GM18517 (cell line): ENCODE results near the gene PRSS38.

Experiments
- ATAC-seq: cut with Tn5 transposase; IDR thresholded peaks from one replicate; pipeline ENCODE4 v1.9.1; 2021; ENCODE audit warnings: mild to moderate bottlenecking, moderate library complexity; ENCODE audit not compliant: unreplicated experiment

The PRSS38 gene

GRCh38 chr1:227884370-227885134 lies 69.1 kb downstream of the PRSS38 start:
- no peak for ATAC-seq

- no peak for ATAC-seq
These were observed 69.7 kb downstream of the PRSS38 start for GRCh38 chr1:227885135-227885647.

- ATAC-seq = no peak
These were observed 70.4 kb downstream of the PRSS38 start for GRCh38 chr1:227885648-227886502.

GRCh38 chr1:227886503-227886961 lies 71.1 kb downstream of the PRSS38 start:
- ATAC-seq = no peak

- no peak for ATAC-seq
These were observed 71.7 kb downstream of the PRSS38 start for GRCh38 chr1:227886993-227887696.

GRCh38 chr1:227887697-227888403 lies 72.4 kb downstream of the PRSS38 start:
- no peak for ATAC-seq

GRCh38 chr1:227888404-227889046 lies 73.0 kb downstream of the PRSS38 start:
- no peak for ATAC-seq

- ATAC-seq = no peak
These were observed 73.8 kb downstream of the PRSS38 start for GRCh38 chr1:227889047-227889862.

GRCh38 chr1:227889863-227890405 lies 74.5 kb downstream of the PRSS38 start:
- ATAC-seq = no peak

GRCh38 chr1:227890451-227891222 lies 75.2 kb downstream of the PRSS38 start:
- ATAC-seq = no peak

- no peak for ATAC-seq
These were observed 75.9 kb downstream of the PRSS38 start for GRCh38 chr1:227891223-227891954.

- no peak for ATAC-seq
These were observed 76.5 kb downstream of the PRSS38 start for GRCh38 chr1:227891955-227892488.

GRCh38 chr1:227892489-227893299 lies 77.2 kb downstream of the PRSS38 start:
- ATAC-seq = no peak

GRCh38 chr1:227893300-227893948 lies 77.9 kb downstream of the PRSS38 start:
- no peak for ATAC-seq

GRCh38 chr1:227893949-227894721 lies 78.7 kb downstream of the PRSS38 start:
- ATAC-seq = no peak
